Stimulated activated CD4-positive, alpha-beta T cell treated with anti-CD3 and anti-CD28 coated beads, TNF-alpha, amount 100 ng/mL, for 48 hours (primary cell): ENCODE measurements around the gene LOC128125822.

Experiments
- DNase-seq, 3 donors: peaks; one replicate each; pipeline ENCODE4 v3.0.0-alpha.2; 2020; ENCODE audit warnings: low read depth in 3 of 3

Gene LOC128125822

DNA sequence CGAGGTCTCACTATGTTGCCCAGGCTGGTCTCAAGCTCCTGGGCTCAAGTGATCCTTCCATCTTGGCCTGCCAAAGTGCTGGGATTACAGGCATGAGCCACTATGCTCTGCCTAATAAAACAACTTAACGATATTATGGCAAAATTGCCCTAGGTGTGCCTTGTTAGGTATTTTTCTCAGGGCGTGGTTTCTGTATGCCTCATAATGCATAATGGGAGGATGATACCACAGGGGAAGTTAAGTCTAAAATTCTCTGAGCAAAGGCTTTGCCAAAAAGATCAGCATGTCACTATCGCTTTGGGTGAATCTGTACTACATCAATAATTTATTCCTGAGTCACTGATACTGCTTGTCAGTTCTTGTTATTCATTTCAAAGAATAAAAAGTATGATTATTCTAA is 15.9 kb upstream of the LOC128125822 start:
- DNase-seq: no peak

DNA sequence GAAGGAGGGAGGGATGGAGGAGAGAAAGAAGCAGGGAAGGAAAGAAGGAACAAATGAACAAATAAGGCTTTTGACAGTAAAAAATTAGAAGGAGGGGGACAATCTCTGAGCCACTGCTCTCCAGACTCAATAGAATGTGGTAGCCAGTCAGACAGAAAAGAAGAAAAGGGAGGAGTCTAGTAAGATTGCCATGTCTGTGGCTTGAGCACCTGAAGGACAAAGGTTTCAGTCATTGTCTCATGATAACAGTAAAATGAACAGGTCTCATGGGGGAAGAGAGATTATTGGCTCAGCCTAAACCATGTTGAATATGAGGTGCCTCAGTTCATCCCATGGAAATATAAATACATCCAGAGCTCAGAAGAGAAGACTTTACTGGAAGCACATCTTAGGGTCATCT is 14.0 kb upstream of the LOC128125822 start:
- no peak for DNase-seq

- no peak for DNase-seq
These were observed 11.4 kb upstream of the LOC128125822 start for GRCh38 chr6:63560801-63561287.

DNA sequence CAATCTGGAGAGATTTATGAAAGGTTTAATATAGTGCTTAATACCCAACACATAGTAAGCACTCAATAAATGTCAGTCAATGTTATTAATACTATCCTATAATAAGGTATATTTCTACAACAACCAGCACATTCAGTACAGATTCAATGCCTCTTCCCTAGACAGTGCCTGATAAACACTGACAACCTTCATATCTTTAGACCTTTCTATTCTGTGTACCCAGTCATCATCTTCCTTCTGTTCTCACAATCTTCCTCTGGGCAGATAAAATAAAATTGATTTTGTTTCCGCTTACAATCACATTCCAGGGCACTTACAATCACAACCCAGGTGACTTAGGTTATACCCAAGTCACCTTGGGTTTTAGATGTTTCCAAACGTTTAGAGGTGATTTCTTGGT is 11.0 kb upstream of the LOC128125822 start:
- DNase-seq: no peak

DNA sequence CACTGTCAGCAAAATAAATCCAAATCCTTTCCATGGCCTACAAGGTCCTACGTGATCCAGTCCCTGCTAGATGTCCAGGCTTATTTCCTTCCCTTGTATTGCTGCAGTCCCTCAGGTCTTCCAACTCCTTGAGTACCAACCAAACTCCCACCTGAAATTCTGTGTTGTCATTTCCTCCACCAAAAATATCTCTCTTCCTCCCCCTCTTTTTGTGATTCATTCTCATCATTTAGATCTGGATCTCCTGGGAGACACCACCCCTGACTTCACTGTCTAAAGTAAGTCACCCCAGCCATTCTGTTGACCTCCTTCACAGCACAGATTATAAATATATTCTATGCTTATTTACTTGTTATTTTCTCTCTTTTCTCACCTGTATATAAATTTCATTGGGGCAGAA is 9.0 kb upstream of the LOC128125822 start:
- no peak for DNase-seq

- no peak for DNase-seq
These were observed 7.1 kb upstream of the LOC128125822 start for GRCh38 chr6:63565058-63565726.

GRCh38 chr6:63565727-63566596 is 6.3 kb upstream of the LOC128125822 start:
- DNase-seq: no peak

GRCh38 chr6:63567966-63568365 is 4.3 kb upstream of the LOC128125822 start:
- no peak for DNase-seq

- peak; percentile 15 to 37 (median 31) for DNase-seq
These were observed 778 bp upstream of the LOC128125822 start for GRCh38 chr6:63571361-63572043.

- no peak for DNase-seq
These were observed 431 bp downstream of the LOC128125822 start for GRCh38 chr6:63572747-63573075.

GRCh38 chr6:63573076-63573898 is 1.0 kb downstream of the LOC128125822 start:
- peak; percentile 29 to 48 (median 46) for DNase-seq

GRCh38 chr6:63573899-63574553 is 1.7 kb downstream of the LOC128125822 start:
- DNase-seq: peak in 1 of 3 donors; percentile 43

- no peak for DNase-seq
These were observed 2.2 kb downstream of the LOC128125822 start for GRCh38 chr6:63574554-63574900.

DNA sequence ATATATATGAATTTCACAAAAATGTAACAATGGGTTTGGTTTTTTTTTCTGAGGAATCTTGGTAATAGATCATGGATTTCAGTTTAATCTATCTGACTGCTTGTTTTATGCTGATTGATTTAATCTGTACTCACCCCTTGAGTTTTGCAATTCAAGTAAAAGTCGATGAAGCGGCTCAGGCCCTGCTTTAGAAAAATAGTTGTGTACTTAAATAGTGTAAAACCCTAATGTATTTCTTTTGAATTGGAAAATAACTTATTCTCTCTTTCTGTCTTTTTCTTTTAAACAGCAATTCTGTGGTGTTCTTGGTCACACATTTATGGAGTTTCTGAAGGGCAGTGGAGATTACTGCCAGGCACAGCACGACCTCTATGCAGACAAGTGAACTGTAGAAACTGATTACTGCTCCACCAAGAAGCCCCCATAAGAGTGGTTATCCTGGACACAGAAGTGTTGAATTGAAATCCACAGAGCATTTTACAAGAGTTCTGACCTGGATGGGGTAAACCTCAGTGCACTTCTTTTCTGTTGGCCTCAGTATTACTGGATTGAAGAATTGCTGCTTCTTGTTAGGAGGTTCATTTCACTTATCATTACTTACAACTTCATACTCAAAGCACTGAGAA is 4.0 kb downstream of the LOC128125822 start:
- DNase-seq: no peak

GRCh38 chr6:63576985-63577712 is 4.9 kb downstream of the LOC128125822 start:
- DNase-seq: no peak

DNA sequence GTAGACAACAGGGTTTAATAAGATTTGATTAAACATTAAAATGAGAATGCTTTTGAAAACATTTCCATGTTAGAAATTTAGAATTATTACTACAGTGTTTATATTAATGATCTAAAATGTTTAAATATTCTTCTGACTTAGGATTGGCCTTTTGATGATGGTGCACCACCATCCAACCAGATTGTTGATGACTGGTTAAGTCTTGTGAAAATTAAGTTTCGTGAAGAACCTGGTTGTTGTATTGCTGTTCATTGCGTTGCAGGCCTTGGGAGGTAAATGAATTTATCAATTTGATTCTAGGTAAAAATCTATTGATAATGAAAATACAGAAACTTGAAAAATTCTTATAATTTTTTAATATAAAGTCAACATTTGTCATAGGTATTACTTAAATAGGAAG is 6.5 kb downstream of the LOC128125822 start:
- no peak for DNase-seq

GRCh38 chr6:63579937-63580703 is 7.8 kb downstream of the LOC128125822 start:
- DNase-seq: no peak

DNA sequence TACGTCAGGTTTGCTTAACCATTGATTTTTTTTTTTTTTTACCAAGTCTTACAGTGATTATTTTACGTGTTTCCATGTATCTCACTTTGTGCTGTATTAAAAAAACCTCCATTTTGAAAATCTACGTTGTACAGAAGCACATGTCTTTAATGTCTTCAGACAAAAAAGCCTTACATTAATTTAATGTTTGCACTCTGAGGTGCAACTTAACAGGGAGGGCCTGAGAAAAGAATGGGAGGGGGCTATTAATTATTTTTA is 8.4 kb downstream of the LOC128125822 start:
- DNase-seq: no peak

DNA sequence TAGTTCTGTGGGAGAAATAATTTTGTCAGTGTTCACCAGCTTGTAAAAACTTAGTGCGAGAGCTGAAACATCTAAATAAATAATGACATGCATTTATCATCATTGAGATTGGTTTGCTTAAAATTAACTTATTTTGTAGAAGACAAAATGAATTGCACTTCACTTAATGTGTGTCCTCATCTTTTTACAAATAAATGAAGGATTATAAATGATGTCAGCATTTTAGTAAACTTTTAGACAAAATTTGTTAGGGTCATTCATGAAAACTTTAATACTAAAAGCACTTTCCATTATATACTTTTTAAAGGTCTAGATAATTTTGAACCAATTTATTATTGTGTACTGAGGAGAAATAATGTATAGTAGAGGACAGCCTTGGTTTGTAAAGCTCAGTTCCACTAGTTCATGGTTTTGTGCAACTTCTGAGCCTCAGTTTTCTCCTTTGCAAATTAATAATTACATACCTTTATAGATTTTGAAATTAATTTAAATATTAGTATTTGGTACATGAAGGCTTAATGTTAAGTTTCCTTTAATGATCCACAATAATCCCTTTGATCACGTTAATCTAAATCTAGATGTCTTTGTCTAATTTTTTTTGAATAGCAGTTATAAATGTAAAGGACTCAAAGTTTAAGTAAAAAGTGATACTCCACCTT is 9.2 kb downstream of the LOC128125822 start:
- no peak for DNase-seq
